Endothelial cell of hepatic sinusoid (primary cell): ENCODE measurements around the gene BTBD16.

Experiments used
- in situ Hi-C: cut with HindIII; loops from 2 replicates; pipeline ENCODE4 v1.10.0; 2017; ENCODE audit warnings: low sequenced_read_pairs

BTBD16 gene

DNA sequence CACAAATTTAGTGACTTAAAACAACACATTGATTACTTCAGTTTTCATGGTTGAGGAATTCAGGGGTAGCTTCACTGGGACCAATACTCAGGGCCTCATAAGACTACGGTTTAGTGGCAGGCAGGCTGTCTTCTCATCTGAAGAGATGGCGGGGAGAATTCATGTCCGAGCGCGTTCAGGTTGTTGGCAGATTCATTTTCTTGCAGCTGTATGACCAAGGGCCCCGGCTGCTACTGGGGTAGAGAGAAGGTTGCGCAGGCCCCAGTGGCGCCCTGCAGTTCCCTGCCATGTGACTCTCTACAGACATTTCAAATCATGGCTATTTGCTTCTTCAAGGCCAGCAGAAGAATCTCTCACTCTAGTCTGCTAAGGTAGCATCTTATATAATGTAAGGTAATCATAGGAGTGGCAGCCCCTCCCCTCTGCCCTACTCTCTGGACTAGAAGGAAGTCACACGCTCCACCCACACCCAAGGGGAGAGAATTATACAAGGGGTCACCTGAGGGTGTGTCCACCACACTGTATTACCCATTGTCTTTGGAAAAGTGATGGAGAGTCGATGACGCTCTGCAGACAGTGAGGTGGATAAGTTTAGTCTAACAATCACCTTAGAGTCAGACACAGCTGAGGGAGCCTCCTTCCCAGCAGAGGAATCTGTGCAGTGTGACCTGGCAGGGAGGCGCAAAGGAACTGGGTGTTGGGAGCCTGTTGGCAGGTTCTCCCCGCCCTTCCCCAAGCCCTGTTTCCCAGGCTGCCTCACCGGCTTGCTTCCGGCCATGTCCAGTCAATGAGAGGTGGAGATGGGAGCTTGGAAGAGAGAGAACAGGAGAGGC lies 67.7 kb downstream of the BTBD16 start:
- in situ Hi-C loops = no loop called here

DNA sequence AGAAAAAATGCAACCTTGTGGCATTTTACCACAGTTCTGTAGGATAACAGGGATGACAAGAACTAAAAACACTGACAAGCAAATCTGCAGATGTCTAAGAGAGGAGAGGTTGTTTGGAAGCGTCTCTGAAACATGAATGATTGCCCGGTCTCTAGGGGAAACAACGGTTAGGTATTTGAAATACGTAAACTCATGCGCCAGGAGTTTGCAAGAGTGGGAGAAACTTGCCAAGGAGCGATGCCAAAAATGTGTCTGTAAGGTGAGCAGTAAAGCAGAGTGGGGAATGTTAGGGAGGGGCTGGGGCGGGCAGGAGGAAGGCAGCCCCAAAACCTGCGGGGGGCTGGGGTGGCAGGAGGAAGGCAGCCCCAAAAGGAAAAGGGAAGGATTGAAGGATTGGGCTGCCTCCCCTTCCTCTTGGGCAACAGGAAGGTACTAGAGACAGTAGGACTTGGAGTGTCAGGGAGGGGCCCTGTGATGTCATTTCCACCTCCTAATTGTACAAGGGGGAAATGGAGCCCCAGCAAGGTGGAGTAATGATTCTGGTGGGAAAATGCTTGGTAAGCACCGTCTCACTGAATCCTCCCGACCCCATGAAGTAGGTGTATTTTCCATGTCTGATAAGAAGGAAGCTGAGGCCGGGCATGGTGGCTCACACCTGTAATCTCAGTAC lies 70.2 kb downstream of the BTBD16 start:
- in situ Hi-C loops = no loop called here

DNA sequence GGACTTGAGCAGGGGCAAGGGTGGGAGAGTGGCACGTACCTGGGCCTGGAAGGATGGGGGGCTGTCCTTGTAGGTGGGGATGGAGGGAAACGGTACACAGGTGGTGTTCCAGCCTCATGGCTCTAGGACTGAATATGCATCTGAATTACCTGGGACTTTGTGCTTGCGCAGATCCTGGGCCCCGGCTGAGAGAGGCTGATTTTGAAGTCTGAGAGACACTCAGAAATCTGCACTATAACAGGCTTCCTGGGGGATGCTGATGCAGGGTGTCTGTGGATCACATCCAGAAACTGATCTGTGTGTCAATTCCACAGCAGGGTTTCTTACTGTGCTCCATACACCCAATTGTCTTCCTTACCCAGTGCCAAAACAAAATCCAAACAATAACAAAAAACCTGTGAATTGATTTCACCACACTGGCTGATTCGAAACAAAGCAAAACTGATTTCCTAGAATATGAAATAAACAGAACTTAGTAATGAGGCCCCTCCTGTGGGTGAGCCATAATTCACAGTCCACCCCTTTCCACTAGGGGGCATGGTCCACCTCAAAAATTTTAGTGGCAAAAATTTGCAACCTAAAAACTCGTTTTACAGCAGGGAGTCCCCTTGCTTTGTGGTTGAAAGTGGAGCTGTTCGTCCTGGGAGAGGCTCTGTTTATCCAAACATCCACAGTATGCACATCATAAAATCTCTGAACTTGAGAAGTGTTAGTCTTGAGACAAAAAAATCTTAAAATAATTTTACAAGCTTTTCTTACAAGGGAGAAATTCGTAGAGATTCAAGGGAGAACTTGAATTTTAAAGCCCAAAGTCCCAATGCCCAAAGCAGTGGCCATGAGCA lies 71.4 kb downstream of the BTBD16 start:
- in situ Hi-C loops = no loop called here

DNA sequence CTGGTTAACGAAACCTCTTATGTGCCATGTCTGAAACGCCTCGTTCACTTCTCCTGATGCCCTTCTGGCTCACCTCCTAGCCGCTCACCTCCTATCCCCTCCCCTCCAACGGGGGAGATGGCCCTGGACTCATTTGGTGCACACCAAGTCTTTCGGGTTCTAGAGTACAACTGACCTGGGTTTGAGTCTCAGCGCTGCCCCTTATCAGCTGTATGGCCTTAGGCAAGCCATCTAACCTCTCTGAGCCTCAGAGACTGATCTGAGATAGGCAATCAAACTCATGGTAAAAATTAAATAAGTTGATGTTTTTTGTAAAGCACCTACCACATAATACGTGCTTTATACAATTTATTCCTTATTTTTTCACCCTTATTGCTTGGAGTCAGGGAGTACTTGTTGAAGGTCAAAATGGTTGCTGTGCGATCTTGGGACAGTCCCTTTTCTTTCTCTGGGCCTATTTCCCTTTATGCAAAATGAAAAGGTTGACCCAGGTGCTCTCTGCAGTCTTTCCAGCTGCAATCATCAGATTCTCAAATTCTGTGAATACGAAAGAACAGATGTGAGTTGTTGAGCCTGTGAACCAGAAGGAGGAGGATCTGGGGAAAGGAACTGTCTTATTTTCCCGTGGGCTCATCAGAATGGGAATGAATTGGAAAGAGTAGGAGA lies 72.2 kb downstream of the BTBD16 start:
- in situ Hi-C loops = no loop called here

- in situ Hi-C loops = no loop called here
Observed at GRCh38 chr10:122343936-122344335, 72.8 kb downstream of the BTBD16 start.

GRCh38 chr10:122344741-122345258 lies 73.7 kb downstream of the BTBD16 start:
- in situ Hi-C loops = no loop called here

- in situ Hi-C loops = no loop called here
Observed at GRCh38 chr10:122346326-122346950, 75.3 kb downstream of the BTBD16 start.

- in situ Hi-C loops = no loop called here
Observed at GRCh38 chr10:122347170-122347841, 76.2 kb downstream of the BTBD16 start.

DNA sequence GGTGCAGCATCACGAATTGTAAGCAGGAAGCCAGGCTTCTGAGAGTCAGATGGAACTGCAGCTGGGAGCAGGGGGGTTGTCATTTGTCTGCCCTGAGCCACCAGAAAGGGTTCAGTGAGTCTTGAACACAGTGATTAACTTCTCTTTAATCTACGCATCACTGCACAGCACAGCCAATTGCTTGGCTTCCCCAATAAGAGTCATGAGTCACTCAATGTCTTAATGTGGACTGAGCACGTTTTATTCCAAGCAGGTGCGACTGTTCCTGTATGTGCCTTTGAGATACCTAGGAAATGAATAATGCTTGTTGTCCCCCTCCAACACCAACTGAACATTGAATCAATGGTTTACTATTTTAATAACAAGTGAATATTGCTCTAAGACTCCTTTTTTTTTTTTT lies 77.4 kb downstream of the BTBD16 start:
- in situ Hi-C loops = no loop called here

GRCh38 chr10:122348935-122349361 lies 77.9 kb downstream of the BTBD16 start:
- in situ Hi-C loops = no loop called here

GRCh38 chr10:122349758-122350369 lies 78.8 kb downstream of the BTBD16 start:
- in situ Hi-C loops = no loop called here

DNA sequence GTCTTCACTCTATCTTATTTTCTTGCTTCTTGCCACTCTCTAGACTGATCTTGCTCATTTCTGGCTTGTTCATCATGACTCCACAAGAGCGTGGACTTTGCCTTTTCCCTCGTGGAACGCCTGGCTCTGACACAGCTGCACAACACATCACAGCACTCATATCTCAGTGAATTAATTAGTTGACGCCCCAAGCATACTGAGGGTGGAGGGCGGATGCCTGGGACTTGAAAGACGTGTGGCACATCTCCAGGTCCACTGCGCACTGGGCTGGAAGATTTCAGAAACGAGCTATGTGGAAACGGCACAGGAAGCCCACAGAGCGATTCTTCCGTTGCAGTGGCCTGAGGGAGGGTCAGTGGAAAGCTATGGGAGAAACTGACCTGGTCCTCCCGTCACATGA lies 79.8 kb downstream of the BTBD16 start:
- in situ Hi-C loops = no loop called here

DNA sequence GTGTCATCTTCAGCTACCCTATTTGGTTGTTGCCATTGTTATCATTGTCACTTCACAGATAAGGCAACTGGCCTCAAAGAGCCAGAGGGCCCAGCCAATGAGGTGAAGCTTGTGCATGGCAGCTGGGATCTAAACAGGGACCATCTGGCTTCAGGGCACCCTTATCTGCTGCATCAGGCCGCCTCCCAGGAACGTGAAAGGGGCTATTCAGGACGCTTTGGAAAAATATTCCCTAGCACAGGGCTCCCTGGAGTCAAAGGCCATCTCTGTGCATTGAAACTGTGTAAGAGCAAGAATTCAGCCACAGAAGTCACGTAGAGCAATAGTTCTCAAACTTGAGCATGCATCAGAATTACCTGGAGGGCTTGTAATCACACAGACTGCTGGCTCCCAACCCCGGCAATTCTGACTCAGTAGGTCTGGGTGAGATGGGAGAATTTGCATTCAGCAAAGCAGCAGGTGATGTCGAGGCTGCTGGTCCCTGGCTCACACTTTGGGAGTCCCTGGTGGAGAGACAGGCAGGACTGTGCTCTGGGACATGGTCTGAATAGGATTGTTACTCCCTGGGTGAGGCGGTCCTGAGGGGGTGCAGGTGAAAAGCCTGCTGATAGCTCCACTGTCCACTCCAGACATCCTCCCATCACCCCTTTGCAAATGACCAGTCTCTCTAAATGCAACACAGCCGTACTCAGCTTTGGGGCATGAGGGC lies 81.9 kb downstream of the BTBD16 start:
- in situ Hi-C loops = no loop called here

DNA sequence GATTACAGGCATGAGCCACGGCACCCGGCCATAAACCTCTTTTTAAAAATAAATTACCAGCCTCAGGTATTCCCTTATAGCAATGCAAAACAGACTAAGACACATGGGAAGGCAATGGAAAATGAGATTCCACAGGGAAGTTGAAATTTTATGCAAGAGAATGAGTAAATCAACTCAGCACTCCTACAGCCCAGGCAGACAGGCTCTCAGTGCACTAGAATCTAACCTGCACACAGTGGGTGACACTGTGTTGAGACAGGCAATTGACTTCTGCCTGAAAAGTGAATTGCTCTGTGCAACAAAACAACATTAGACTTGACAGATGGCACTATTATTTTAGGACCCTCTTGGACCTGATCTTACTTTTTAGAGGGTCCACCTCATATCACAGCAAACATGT lies 83.3 kb downstream of the BTBD16 start:
- in situ Hi-C loops = no loop called here

DNA sequence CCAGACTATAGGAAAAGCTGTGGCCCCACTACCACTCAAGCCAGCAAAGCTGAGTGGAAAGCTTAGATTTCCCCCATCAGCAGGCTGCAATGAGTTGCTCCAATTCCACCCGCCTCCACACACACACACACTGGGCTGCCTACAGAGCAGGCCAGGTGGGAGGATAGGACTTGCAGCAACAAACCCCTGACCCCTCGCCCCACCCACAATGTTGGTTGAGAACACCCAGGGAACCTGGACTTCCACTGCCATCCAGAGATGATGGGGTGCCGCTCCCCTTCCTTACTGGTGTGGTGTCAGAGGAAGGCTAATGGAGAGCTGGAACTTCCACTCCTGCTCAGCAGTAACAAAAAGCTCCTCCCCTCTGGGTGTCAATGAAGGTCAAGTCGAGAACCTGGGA lies 86.6 kb downstream of the BTBD16 start:
- in situ Hi-C loops = no loop called here

DNA sequence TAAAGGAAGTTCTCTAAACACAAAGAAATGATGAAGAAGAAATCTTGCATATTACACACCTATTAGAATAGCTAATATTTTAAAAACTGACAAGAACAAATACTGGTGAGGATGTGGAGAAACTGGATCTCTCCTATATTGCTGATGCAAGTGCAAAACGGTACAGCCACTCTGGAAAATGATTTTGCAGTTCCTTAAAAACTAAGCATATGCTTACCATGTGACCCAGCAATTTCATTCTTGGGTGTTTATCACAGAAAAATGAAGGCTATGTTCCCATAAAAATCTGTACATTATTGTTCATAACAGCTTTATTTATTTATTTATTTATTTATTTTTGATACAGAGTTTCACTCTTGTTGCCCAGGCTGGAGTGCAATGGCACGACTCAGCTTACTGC lies 88.5 kb downstream of the BTBD16 start:
- in situ Hi-C loops = no loop called here

DNA sequence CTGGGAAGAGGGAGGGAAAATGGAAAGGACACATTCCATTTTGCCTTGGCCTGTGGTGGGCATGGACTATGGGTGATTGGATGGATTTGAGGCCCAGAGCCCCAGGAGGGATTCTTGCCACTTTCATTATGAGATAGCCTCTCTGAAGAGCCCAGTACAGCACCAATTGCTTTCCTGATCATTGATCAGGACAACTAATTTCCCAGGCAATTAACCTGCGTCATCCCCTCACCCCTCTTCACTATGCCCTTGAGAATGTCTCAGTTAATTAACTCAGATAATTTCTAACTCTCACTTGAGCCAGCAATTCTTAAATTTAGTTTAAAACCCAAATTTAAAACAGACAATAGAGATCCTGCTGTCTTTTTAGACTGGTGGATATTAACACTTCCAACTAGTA lies 90.0 kb downstream of the BTBD16 start:
- in situ Hi-C loops = no loop called here

DNA sequence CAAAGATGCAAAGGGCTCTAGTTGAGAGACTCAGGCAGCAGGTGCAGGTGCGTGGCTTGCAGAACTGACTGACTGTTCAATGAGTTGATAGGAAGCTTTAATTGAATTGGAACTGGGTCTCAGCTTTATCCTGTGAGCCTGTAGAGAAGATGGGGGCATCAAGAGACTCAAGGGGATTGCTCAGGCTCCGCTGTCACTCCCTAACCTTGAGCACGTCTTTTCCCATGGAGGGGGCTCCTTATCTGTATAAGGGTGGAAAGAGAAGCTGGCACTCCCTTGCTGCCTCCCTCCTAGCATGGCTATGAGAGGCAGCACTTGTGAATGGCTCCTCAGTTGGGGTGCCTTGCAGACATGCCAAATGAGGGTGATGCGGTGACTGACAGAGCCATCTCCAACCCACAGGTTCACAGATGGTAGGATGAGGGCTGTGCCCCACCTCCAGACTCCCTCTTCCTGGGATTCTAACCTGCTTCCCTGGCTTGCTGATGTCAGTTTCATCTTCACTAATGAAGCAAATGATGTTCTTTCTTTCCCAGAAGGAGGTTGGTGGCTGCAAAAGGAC lies 91.0 kb downstream of the BTBD16 start:
- in situ Hi-C loops = no loop called here
